Dermis microvascular lymphatic vessel endothelial cell (primary cell): Measurements from ENCODE around the gene UBTF. TPM values are rescaled to one million over a fixed set of nuclear protein-coding genes. Genes with fewer than 3 reads are reported as not detected.

Experiments
- DNase-seq, 2 donors: peaks; one replicate each; pipeline versions ENCODE4 v3.0.0 to v3.0.0-alpha.2; 2010; ENCODE audit warnings: low read depth in 2 of 2
- total RNA-seq: library from RNA; depleted of rRNA; stranded (reverse); fragments of >200 nt; gene quantifications from 2 replicates; pipeline ENCODE4 v1.2.1, GENCODE V29; 2014

The UBTF gene
- total RNA-seq, 1 donor from 2014 or later = 37.5 TPM

DNA sequence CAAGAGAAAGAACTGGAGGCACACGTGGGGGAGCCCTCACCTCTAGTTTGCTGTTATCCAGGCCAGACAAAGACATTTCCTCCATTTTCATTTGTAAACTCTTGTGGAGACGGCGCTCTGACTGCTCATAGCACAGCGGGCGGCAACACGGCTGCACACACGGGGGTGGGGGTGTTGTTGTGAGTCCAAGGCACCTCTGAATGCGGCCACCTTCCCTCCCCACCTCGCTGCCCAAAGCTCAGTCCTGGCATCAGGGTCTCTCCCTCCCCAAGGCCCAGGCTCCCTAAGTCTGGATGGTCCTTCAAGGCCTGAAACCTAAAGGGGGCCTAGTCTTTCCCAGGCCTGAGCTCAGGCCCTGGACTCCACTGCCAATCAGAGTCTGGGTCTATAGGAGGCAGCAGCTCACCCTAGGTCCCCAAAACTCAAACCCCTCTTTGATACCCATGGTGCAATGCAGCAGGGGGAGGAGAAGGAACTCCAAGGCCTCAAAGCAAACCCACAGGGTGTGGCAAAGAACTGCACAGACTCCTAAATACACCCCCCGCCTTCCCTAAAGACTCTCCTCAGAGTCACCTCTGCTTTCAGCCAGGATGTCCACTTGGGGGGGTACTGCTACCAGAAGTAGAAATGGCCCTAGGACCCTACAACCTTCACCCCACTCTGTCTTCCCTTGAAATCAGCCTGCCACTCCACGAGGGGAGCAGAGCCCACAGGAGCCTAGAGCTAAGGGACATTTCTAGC lies 21.3 kb downstream of the UBTF start:
- peak in 1 of 2 donors; percentile 40 for DNase-seq

GRCh38 chr17:44197107-44197506 lies 22.4 kb downstream of the UBTF start:
- no peak for DNase-seq

- DNase-seq = no peak
Observed at GRCh38 chr17:44193326-44194084, 26.0 kb downstream of the UBTF start.

DNA sequence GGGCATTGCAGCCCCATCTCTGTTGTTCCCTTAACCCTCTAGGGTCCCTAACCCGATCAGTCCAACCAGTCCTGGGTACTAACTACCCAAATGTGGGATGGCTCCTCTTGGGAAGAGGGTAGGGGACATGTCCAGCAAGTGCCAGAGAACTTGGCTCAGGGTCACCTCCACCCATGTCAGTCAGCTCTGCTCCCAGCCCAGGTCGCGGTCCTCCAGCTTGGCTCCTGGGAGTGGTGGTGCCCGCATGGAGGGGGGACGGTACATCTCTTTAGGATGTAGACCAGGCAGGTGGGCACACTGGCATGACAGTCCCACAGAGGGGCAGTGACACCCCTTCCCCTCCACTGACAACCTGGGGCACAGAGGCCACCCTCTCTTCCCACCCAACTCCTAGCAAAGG lies 26.7 kb downstream of the UBTF start:
- DNase-seq = no peak

- no peak for DNase-seq
Observed at GRCh38 chr17:44191941-44192496, 27.5 kb downstream of the UBTF start.

- no peak for DNase-seq
Observed at GRCh38 chr17:44191369-44191768, 28.1 kb downstream of the UBTF start.

DNA sequence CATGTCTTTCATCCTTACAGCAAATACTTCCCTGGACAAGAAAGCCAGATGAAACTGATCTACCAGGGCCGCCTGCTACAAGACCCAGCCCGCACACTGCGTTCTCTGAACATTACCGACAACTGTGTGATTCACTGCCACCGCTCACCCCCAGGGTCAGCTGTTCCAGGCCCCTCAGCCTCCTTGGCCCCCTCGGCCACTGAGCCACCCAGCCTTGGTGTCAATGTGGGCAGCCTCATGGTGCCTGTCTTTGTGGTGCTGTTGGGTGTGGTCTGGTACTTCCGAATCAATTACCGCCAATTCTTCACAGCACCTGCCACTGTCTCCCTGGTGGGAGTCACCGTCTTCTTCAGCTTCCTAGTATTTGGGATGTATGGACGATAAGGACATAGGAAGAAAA lies 29.0 kb downstream of the UBTF start:
- no peak for DNase-seq

- no peak for DNase-seq
Observed at GRCh38 chr17:44188576-44189403, 30.7 kb downstream of the UBTF start.

DNA sequence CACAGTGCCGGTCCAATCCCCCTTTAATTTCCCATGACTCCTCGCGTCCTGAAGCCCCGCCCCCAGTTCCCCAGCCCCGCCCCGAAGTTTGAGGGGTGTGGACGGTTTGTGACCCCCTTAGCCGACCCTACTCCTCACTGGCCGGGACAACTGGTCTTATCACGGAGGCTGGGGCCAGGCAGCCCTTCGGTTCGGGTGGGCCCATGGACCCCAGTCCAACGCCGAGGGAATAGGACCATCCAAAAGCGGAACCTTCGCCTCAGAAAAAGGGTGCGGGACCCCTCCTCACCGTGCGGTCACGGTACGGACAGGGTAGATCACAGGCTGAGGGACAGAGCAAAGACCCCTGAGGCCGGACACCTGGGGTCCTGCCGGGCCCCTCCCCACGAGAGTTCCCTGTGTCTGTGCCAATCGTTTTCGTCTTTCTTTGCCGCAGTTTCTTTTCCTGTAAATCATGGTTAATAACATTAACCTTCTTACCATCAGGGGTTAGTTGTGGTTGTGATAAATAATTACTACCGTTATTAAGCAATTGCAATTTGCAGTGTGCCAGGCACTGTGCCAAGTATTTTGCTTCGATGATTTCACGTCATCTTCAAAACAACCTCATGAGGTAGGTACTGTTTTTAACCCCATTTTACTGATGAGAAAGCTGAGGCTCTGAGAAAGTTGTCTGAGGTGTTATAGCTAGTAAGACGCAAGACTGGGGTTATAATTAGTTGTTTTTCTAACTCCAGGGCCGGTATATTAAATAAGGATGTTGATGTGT lies 32.2 kb downstream of the UBTF start:
- DNase-seq = peak; percentile 32 to 40

DNA sequence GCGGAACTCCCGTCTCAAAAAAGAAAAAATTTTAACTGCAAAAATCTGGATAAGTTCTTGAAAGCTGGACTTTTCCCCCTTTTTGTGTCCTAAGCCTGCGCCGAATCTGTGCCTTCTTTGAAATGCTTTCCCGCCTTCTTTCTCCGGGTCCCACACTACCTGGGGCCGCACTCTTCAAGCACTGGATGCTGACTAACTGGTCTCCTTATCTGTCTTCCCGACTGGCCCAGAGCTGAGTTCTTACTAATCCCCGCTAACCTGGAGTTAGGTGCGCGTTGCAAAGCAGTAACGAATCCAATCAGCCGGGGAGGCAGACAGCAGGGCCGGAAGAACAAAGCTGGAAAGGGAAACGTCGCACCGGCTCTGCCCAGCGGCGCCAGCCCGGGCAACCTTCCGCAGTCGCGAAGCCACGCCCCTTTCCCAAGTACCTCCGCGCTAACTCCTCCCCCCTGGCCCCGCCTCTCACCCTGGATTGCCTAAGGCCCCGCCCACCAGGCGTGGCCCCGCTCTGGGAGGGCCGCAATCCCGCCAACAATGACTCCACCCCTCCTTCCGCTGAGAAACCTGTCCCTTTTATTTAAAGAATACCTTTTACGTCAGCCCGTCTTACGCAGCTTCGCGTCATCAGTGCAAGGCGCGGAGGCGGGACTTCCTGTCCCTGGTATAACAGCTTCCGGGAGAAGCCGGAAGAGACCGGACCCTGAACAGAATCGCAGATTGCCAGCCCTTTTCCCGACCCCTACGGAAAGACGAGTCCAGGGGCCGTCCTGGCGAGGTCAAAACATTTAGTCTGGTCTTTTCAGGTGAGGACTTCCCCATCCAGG lies 33.0 kb downstream of the UBTF start, which contains the start of gene TMUB2:
Gene TMUB2 (plus strand): TSS at position 666 of the 824 bp plus-strand sequence. CDS start 737 bp downstream, outside the sequence.
- DNase-seq = peak; percentile 99 to 100

DNA sequence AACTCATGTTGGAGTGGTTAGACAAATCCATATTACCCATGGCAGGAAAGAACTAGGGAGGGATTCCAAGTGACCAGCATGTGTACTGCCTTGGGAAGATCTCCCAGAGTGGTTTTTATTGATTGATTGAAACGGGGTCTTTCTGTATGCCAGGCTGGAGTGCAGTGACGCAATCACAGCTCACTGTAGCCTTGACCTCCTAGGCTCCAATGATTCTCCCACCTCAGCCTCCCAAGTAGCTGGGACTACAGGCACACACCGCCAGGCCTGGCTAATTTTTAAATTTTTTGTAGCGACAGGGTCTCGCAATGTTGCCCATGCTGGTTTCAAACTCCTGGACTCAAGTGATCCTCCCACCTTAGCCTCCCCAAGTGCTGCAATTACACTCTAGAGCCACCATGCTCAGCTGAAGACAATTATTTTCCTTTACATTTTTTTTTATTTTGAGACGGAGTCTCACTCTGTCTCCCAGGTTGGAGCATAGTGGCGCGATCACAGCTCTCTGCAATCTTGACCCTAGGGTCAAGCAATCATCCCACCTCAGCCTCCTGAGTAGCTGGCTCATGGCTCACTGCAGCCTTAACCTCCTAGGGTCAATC lies 35.2 kb downstream of the UBTF start:
- no peak for DNase-seq

GRCh38 chr17:44183024-44183423 lies 36.5 kb downstream of the UBTF start:
- DNase-seq = no peak

GRCh38 chr17:44178133-44178532 lies 41.3 kb downstream of the UBTF start:
- DNase-seq = no peak

GRCh38 chr17:44177640-44178039 lies 41.8 kb downstream of the UBTF start:
- DNase-seq = no peak

DNA sequence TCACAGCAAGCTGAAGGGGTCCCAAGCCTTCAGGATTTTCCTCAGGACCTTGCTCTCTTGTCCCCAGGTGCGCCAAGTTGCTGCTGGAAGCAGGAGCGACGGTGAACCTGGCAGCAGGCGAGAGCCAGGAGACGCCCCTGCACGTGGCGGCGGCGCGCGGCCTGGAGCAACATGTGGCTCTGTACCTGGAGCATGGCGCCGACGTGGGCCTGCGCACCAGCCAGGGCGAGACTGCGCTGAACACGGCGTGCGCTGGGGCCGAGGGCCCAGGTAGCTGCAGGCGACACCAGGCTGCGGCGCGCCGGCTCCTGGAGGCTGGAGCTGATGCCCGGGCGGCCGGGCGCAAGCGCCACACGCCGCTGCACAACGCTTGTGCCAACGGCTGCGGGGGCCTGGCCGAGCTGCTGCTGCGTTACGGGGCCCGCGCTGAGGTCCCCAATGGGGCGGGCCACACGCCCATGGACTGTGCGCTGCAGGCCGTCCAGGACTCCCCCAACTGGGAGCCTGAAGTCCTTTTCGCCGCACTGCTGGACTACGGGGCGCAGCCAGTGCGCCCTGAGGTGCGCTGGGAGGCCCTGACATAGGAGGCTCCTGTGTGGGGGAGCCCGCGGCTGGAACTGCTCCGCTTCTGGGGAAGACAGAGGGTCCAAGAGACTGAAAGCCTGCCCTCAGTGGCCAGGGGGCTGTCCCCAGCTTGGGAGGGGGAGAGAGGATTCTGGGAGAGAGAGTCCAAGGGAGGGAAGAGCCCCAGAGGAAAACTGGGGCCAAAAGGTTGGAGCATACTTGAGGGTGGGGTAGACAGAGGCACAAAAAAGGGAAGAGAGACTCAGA lies 42.6 kb downstream of the UBTF start:
- DNase-seq = no peak

- no peak for DNase-seq
Observed at GRCh38 chr17:44176257-44176656, 43.2 kb downstream of the UBTF start.

DNA sequence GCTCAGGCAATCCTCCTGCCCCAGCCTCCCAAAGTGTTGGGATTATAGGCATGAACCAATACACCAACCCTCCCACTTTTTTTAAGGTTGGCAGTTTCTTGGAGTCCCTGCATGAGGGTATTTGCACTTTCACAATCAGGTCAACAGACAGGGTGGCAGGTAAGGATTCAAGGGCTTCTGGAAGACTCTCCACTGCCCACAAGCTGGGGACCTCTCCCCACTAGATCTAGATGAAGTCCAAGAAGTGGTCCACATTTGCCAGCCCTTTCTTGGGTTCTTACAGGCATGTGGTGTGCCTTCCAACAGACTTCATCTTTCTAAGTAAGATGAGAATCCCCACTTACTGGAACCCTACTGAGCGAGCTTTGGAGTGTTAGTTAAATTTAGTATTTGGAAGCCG lies 45.0 kb downstream of the UBTF start:
- no peak for DNase-seq

GRCh38 chr17:44171931-44172455 lies 47.5 kb downstream of the UBTF start:
- DNase-seq = no peak
